OCI-LY3 (cell line): Measurements from ENCODE around the gene NUMBL.

Source experiments
- H2AFZ ChIP-seq: fragments of 200-600, 300-600 bp; shearing (Covaris generic); 2 replicates; pipeline ENCODE4 v1.6.0; 2014; ENCODE audit warnings: antibody characterized with exemption, low read depth, low read length
- H3K27ac ChIP-seq: fragments of 200-600, 300-600 bp; sonication (generic); 2 replicates; pipeline ENCODE4 v1.5.1; 2014; ENCODE audit warnings: mild to moderate bottlenecking, low read length, moderate library complexity, mixed read lengths
- H3K27me3 ChIP-seq: fragments of 200-600, 300-600 bp; sonication (generic); 2 replicates; pipeline ENCODE4 v1.6.1; 2014; ENCODE audit warnings: low read depth, low read length, mixed read lengths
- H3K36me3 ChIP-seq: fragments of 200-600, 300-600 bp; sonication (generic); replicated peaks from 2 replicates; pipeline ENCODE3; 2014; ENCODE audit warnings: low read depth, low read length, mixed read lengths
- H3K4me1 ChIP-seq: fragments of 300-600, 200-600 bp; sonication (generic); 2 replicates; pipeline ENCODE4 v1.6.1; 2014; ENCODE audit warnings: low read length, mixed read lengths
- H3K4me2 ChIP-seq: fragments of 200-600, 300-600 bp; sonication (generic); 2 replicates; pipeline ENCODE4 v1.6.1; 2014; ENCODE audit warnings: low read length, mixed read lengths
- H3K4me3 ChIP-seq: fragments of 300-600, 200-600 bp; sonication (generic); 2 replicates; pipeline ENCODE4 v1.5.1; 2014; ENCODE audit warnings: antibody characterized with exemption, mild to moderate bottlenecking, low read length, moderate library complexity
- H3K79me2 ChIP-seq: fragments of 300-600, 200-600 bp; shearing (Covaris generic); 2 replicates; pipeline ENCODE4 v1.6.1; 2014; ENCODE audit warnings: mild to moderate bottlenecking, low read length, mixed read lengths
- H3K9ac ChIP-seq: fragments of 300-600, 200-600 bp; shearing (Covaris generic); 2 replicates; pipeline ENCODE4 v1.6.0; 2014; ENCODE audit warnings: mild to moderate bottlenecking, low read length, moderate library complexity
- H3K9me3 ChIP-seq: fragments of 200-600, 300-600 bp; shearing (Covaris generic); 2 replicates; pipeline ENCODE4 v1.6.1; 2014; ENCODE audit warnings: low read length, mixed read lengths; ENCODE audit not compliant: insufficient read depth
- H4K20me1 ChIP-seq: fragments of 200-600, 300-600 bp; sonication (generic); 2 replicates; pipeline ENCODE4 v1.6.1; 2016; ENCODE audit warnings: low read length, mixed read lengths; ENCODE audit not compliant: insufficient read depth
- EZH2phosphoT487 ChIP-seq: fragments of 200-600 bp; shearing (Covaris generic); IDR thresholded peaks from 2 replicates; pipeline ENCODE4 v1.6.1; 2018; ENCODE audit warnings: antibody characterized with exemption, mixed run types, low read depth
- TF ChIP-seq, protein P1 (sequence below): fragments of 200-600, 300-600 bp; sonication (generic); IDR thresholded peaks from 2 replicates; pipeline ENCODE4 v1.5.1; 2014; ENCODE audit warnings: antibody characterized with exemption, low read length, low read depth

The NUMBL gene

DNA sequence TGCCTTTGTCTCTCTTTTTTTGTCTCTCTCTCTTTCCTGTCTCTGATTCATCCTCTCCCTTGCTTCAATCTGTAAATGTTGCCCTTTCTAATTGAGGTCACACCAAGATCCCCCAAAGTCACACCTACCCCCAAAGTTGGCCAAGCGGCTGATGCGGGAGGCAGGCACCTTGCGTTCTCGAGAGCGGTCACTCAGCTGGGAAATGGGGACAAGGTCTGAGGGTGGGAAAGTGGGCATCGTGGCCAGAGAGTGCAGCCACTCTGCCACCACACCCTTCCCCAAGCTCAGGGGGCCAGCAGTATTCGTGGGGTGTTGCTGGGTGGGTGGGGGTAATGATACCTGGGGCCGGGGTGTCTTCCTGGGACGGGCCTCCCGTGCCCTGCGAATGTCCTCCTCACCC lies 23.5 kb upstream of the NUMBL start:
- Histone ChIP-seq H3K9ac (peak overlapping the region; percentile 72; the same call in 1 of the 2 replicates), H3K79me2 (peaks cover 32% of the 10 kb centered on the region), H3K4me3 (peak overlapping the region; percentile 79), H3K9me3 (no peaks in the 10 kb centered on the region), H3K27me3 (no peaks in the 10 kb centered on the region), H3K4me2 (peak overlapping the region; percentile 73), H3K36me3 (peaks cover 9% of the 10 kb centered on the region), H2AFZ (no peak overlapping the region), H4K20me1 (no peaks in the 10 kb centered on the region), H3K4me1 (peaks cover 27% of the 10 kb centered on the region), H3K27ac (no peak overlapping the region)
- no peak for TF ChIP-seq EZH2phosphoT487
- TF ChIP-seq, protein P1, sequence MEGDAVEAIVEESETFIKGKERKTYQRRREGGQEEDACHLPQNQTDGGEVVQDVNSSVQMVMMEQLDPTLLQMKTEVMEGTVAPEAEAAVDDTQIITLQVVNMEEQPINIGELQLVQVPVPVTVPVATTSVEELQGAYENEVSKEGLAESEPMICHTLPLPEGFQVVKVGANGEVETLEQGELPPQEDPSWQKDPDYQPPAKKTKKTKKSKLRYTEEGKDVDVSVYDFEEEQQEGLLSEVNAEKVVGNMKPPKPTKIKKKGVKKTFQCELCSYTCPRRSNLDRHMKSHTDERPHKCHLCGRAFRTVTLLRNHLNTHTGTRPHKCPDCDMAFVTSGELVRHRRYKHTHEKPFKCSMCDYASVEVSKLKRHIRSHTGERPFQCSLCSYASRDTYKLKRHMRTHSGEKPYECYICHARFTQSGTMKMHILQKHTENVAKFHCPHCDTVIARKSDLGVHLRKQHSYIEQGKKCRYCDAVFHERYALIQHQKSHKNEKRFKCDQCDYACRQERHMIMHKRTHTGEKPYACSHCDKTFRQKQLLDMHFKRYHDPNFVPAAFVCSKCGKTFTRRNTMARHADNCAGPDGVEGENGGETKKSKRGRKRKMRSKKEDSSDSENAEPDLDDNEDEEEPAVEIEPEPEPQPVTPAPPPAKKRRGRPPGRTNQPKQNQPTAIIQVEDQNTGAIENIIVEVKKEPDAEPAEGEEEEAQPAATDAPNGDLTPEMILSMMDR: no peak

DNA sequence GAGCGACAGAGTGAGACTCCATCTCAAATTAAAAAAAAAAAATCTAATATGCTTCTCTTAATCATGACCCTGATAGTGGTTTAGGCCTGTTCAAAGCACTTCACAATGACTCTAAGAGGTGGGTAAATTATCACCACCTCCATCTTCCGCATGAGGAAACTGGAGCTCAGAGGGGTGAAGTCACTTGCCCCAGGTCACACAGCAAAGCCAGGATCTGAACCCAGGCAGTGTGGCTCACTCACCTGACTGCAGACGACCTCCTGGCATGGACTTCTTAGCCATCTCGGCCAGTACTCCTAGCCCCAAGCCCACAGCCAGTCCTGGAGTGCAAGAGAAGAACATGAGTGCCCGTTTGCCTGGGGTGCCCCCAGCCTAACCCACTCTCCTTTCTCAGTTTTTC lies 19.4 kb upstream of the NUMBL start:
- H3K4me2 ChIP-seq: no peak overlapping the region
- no peak for TF ChIP-seq EZH2phosphoT487
- TF ChIP-seq, protein P1: no peak
- H4K20me1 ChIP-seq: no peaks in the 10 kb centered on the region
- H3K4me3 ChIP-seq: no peak overlapping the region
- peaks cover 19% of the 10 kb centered on the region for H3K36me3 ChIP-seq
- H3K79me2 ChIP-seq: peaks cover 3% of the 10 kb centered on the region; the same call in 1 of the 2 replicates
- no peaks in the 10 kb centered on the region for H3K27me3 ChIP-seq
- peaks cover 5% of the 10 kb centered on the region; the same call in 1 of the 2 replicates for H3K4me1 ChIP-seq
- no peaks in the 10 kb centered on the region for H3K9me3 ChIP-seq
- no peak overlapping the region for H2AFZ ChIP-seq
- H3K9ac ChIP-seq: no peak overlapping the region
- no peak overlapping the region for H3K27ac ChIP-seq

DNA sequence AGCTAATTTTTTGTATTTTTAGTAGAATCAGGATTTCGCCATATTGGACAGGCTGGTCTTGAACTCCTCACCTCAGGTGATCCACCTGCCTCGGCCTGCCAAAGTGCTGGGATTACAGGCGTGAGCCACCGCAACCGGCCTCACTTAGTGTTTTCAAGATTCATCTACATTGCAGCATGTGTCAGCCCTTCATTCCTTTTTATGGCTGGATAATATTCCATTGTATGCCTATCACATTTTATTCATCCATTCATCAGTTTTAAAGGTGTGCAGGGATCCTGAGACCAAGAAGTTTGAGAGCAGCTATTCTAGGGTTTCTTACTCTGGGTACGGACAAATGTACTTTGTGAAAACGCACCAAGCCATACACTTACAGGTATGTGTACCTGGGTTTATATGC lies 17.2 kb upstream of the NUMBL start:
- H3K27ac ChIP-seq: no peak overlapping the region

DNA sequence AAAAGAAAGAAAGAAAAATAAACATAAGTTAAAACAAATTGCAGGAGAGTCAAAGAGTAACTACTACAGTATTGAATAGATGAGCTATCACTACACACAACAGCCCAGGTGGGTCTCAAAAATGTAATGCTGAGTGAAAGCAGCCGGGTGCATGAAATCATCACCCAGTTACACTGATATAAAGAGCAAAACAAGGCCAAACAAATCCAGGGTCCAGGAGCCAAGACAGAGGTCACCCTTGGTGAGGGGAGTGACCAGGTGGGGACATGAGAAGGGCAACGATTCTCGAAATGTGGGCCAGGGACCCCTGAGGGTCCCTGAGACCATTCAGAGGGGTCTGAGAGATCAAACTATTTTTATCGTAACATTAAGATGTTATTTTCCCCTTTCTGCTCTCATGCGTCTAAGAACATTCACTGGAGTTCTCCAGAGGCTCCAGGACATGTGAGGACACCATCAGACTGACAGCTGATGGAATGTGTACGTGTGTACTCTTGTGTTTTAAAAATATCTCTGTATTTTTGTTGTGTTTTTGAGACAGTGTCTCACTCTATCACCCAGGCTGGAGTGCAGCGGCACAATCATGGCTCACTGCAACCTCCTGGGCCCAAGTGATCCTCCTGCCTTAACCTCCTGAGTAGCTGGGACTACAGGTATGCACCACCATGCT lies 15.6 kb upstream of the NUMBL start:
- H3K79me2 ChIP-seq: no peaks in the 10 kb centered on the region
- no peaks in the 10 kb centered on the region for H3K27me3 ChIP-seq
- no peaks in the 10 kb centered on the region for H3K4me1 ChIP-seq
- no peak overlapping the region for H3K4me3 ChIP-seq
- H2AFZ ChIP-seq: no peak overlapping the region
- H3K27ac ChIP-seq: no peak overlapping the region
- H3K9me3 ChIP-seq: no peaks in the 10 kb centered on the region
- H3K4me2 ChIP-seq: no peak overlapping the region
- no peak for TF ChIP-seq EZH2phosphoT487
- TF ChIP-seq, protein P1: no peak
- no peaks in the 10 kb centered on the region for H4K20me1 ChIP-seq
- H3K36me3 ChIP-seq: peaks cover 38% of the 10 kb centered on the region
- H3K9ac ChIP-seq: no peak overlapping the region

More for the DNA sequence above, 17.2 kb upstream of the NUMBL start:
- TF ChIP-seq, protein P1: no peak
- TF ChIP-seq EZH2phosphoT487: no peak
- H3K27me3 ChIP-seq: no peaks in the 10 kb centered on the region
- peaks cover 26% of the 10 kb centered on the region for H3K36me3 ChIP-seq
- no peaks in the 10 kb centered on the region for H3K9me3 ChIP-seq
- H3K4me3 ChIP-seq: no peak overlapping the region
- no peaks in the 10 kb centered on the region for H3K79me2 ChIP-seq
- no peak overlapping the region for H3K9ac ChIP-seq
- H2AFZ ChIP-seq: no peak overlapping the region
- H3K4me2 ChIP-seq: no peak overlapping the region
- no peaks in the 10 kb centered on the region for H4K20me1 ChIP-seq
- no peaks in the 10 kb centered on the region for H3K4me1 ChIP-seq
